Measurements from ENCODE around the gene FBXO34. TPM values are rescaled to one million over a fixed set of nuclear protein-coding genes. Genes with fewer than 3 reads are reported as not detected.

Gene FBXO34
- total and polyA plus RNA-seq, 2 experiments from 2014 or later, result 27.5 to 45.9 TPM

GRCh38 chr14:55383541-55384140, 112.4 kb downstream of the FBXO34 start:
- Histone ChIP-seq H3K9me2 (replicated peaks; ENCODE audit: insufficient read depth) (no peaks in the 10 kb centered on the region), H3K4me2 (no peak overlapping the region), H3K27ac (peak overlapping the region; percentile 95), H3K27me3 (no peaks in the 10 kb centered on the region), H2AFZ (no peak overlapping the region), H3K4me3 (no peak overlapping the region), H3K9me3 (ENCODE audit: low read depth) (no peaks in the 10 kb centered on the region), H3K4me1 (ENCODE audit: insufficient read depth) (no peaks in the 10 kb centered on the region), H3K79me2 (no peaks in the 10 kb centered on the region), H3K36me3 (replicated peaks; ENCODE audit: insufficient read depth, low read depth) (no peaks in the 10 kb centered on the region), H4K20me1 (ENCODE audit: insufficient read depth, poor library complexity, severe bottlenecking) (no peaks in the 10 kb centered on the region)
- 83% methylated on average over 5 of the region's 5 CpGs for WGBS (ENCODE audit: low lambda C conversion rate, missing lambda C conversion rate)
- TF ChIP-seq EZH2phosphoT487 (IDR thresholded peaks at IDR 0.05; ENCODE audit: low read depth, severe bottlenecking, unreplicated experiment) (no peak), EZH2 (IDR thresholded peaks at IDR 0.05; ENCODE audit: borderline replicate concordance) (no peak)
- TF ChIP-seq, protein P1, sequence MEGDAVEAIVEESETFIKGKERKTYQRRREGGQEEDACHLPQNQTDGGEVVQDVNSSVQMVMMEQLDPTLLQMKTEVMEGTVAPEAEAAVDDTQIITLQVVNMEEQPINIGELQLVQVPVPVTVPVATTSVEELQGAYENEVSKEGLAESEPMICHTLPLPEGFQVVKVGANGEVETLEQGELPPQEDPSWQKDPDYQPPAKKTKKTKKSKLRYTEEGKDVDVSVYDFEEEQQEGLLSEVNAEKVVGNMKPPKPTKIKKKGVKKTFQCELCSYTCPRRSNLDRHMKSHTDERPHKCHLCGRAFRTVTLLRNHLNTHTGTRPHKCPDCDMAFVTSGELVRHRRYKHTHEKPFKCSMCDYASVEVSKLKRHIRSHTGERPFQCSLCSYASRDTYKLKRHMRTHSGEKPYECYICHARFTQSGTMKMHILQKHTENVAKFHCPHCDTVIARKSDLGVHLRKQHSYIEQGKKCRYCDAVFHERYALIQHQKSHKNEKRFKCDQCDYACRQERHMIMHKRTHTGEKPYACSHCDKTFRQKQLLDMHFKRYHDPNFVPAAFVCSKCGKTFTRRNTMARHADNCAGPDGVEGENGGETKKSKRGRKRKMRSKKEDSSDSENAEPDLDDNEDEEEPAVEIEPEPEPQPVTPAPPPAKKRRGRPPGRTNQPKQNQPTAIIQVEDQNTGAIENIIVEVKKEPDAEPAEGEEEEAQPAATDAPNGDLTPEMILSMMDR (IDR thresholded peaks at IDR 0.05; ENCODE audit: poor library complexity), result no peak
- DNase-seq (ENCODE audit: low spot score), result no peak

GRCh38 chr14:55384536-55384935, 113.3 kb downstream of the FBXO34 start:
- Histone ChIP-seq H3K9me3 (ENCODE audit: low read depth) (no peaks in the 10 kb centered on the region), H3K27me3 (no peaks in the 10 kb centered on the region), H4K20me1 (ENCODE audit: insufficient read depth, poor library complexity, severe bottlenecking) (no peaks in the 10 kb centered on the region), H3K4me2 (no peak overlapping the region), H3K4me1 (ENCODE audit: insufficient read depth) (no peaks in the 10 kb centered on the region), H3K4me3 (no peak overlapping the region), H3K9me2 (replicated peaks; ENCODE audit: insufficient read depth) (no peaks in the 10 kb centered on the region), H3K27ac (peak overlapping the region; percentile 95), H3K36me3 (replicated peaks; ENCODE audit: insufficient read depth, low read depth) (no peaks in the 10 kb centered on the region), H3K79me2 (no peaks in the 10 kb centered on the region), H2AFZ (no peak overlapping the region)
- TF ChIP-seq, protein P1 (IDR thresholded peaks at IDR 0.05; ENCODE audit: poor library complexity), result no peak
- TF ChIP-seq EZH2phosphoT487 (IDR thresholded peaks at IDR 0.05; ENCODE audit: low read depth, severe bottlenecking, unreplicated experiment), result no peak
- TF ChIP-seq EZH2 (IDR thresholded peaks at IDR 0.05; ENCODE audit: borderline replicate concordance), result no peak
- no peak for DNase-seq (ENCODE audit: low spot score)
- 96% methylated on average over 3 of the region's 3 CpGs for WGBS (ENCODE audit: low lambda C conversion rate, missing lambda C conversion rate)

DNA sequence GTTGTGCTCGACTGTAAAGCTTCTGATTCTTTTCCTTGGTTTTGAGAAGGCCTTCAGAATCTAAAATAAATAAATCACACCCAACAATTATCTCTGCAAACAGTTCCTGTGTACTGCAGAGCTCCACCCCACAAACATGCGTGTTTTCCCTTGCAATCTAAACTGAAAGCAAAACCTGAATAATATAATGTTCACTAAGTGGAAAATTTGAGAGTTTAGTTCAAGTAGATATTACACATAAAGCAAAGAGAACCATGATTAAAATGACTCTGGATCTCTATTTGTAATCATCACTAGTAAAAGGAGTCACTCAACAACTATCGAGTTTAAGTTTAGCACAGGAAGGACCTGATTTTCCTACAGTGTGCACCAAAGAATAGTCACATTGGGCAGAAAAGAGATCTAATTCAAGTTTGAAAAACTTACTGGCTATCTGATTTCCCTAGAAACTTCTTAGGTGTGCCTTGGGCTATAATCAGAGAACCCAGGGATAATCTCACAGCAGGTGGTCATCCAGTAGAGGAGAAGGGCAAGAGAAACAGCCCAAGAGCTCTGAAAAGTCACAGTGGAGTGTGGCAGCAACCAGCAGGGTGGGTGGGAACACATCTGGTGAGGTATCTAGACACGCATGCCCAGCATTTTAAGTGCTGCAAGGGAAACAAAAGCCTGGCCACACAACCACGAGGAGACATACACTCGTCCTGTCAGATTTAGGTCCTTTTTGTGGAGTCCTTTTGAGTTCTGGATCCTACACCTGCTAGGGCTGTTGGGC, 115.0 kb downstream of the FBXO34 start:
- peak overlapping the region; percentile 93 for H3K27ac ChIP-seq

More for the DNA sequence above, 115.0 kb downstream of the FBXO34 start:
- 85% methylated on average over 6 of the region's 6 CpGs for WGBS (ENCODE audit: low lambda C conversion rate, missing lambda C conversion rate)
- no peak for TF ChIP-seq EZH2phosphoT487 (IDR thresholded peaks at IDR 0.05; ENCODE audit: low read depth, severe bottlenecking, unreplicated experiment)
- TF ChIP-seq, protein P1 (IDR thresholded peaks at IDR 0.05; ENCODE audit: poor library complexity), result no peak
- TF ChIP-seq EZH2 (IDR thresholded peaks at IDR 0.05; ENCODE audit: borderline replicate concordance), result no peak
- peak overlapping the region; percentile 61 for H3K4me2 ChIP-seq
- DNase-seq (ENCODE audit: low spot score), result no peak
- H2AFZ ChIP-seq, result no peak overlapping the region
- H3K79me2 ChIP-seq, result no peaks in the 10 kb centered on the region
- H3K9me3 ChIP-seq (ENCODE audit: low read depth), result no peaks in the 10 kb centered on the region
- no peaks in the 10 kb centered on the region for H4K20me1 ChIP-seq (ENCODE audit: insufficient read depth, poor library complexity, severe bottlenecking)
- no peaks in the 10 kb centered on the region for H3K4me1 ChIP-seq (ENCODE audit: insufficient read depth)
- no peaks in the 10 kb centered on the region for H3K36me3 ChIP-seq (replicated peaks; ENCODE audit: insufficient read depth, low read depth)
- no peaks in the 10 kb centered on the region for H3K9me2 ChIP-seq (replicated peaks; ENCODE audit: insufficient read depth)
- no peak overlapping the region for H3K4me3 ChIP-seq
- H3K27me3 ChIP-seq, result no peaks in the 10 kb centered on the region

Measured in hepatocyte (in vitro differentiated cells).